Mesothelial cell of epicardium (in vitro differentiated cells): ENCODE data around the gene ITPRIPL1. TPM values are rescaled to one million over a fixed set of nuclear protein-coding genes. Genes with fewer than 3 reads are reported as not detected.

Source experiments
- DNase-seq, 2 experiments: peaks; one replicate each; pipeline ENCODE4 v3.0.0; 2021; ENCODE audit warnings: low spot score in 2 of 2; ENCODE audit not compliant: unreplicated experiment in 2 of 2
- H3K27ac Mint-ChIP-seq: 2 replicates; pipeline ENCODE4 v1.8.0; 2021; ENCODE audit warnings: mixed read lengths
- H3K27me3 Mint-ChIP-seq: 2 replicates; pipeline ENCODE4 v1.8.0; 2021; ENCODE audit warnings: low read depth, mixed read lengths
- H3K36me3 Mint-ChIP-seq: 2 replicates; pipeline ENCODE4 v1.8.0; 2021; ENCODE audit warnings: mixed read lengths
- H3K4me1 Mint-ChIP-seq: 2 replicates; pipeline ENCODE4 v1.8.0; 2021; ENCODE audit warnings: mixed read lengths
- H3K4me3 Mint-ChIP-seq: 2 replicates; pipeline ENCODE4 v1.8.0; 2021; ENCODE audit warnings: mild to moderate bottlenecking, moderate library complexity, mixed read lengths
- H3K9me3 Mint-ChIP-seq: 2 replicates; pipeline ENCODE4 v1.8.0; 2021; ENCODE audit warnings: mixed read lengths
- CTCF ChIP-seq: fragments of 200-600 bp; sonication (generic); IDR thresholded peaks from one replicate; pipeline ENCODE4 v1.5.0; 2021; ENCODE audit warnings: antibody characterized with exemption; ENCODE audit not compliant: unreplicated experiment
- total RNA-seq: library from RNA; stranded (reverse); gene quantifications from 3 replicates; pipeline ENCODE4 v1.2.1, GENCODE V29; 2021

The ITPRIPL1 gene
- total RNA-seq, 1 donor from 2014 or later = 8.9 TPM

- TF ChIP-seq CTCF = no peak
- H3K36me3 Mint-ChIP-seq = peaks cover 20% of the 10 kb centered on the region
- no peak for DNase-seq
- H3K27me3 Mint-ChIP-seq = peaks cover 9% of the 10 kb centered on the region
- H3K4me1 Mint-ChIP-seq = peaks cover 13% of the 10 kb centered on the region
- no peak overlapping the region for H3K4me3 Mint-ChIP-seq
- no peaks in the 10 kb centered on the region for H3K9me3 Mint-ChIP-seq
- H3K27ac Mint-ChIP-seq = no peak overlapping the region
These were observed 4.3 kb downstream of the ITPRIPL1 start for GRCh38 chr2:96329456-96329855.

GRCh38 chr2:96329874-96330273 lies 4.8 kb downstream of the ITPRIPL1 start:
- no peak for TF ChIP-seq CTCF
- peaks cover 4% of the 10 kb centered on the region for H3K27me3 Mint-ChIP-seq
- H3K4me3 Mint-ChIP-seq = no peak overlapping the region
- H3K27ac Mint-ChIP-seq = no peak overlapping the region
- H3K9me3 Mint-ChIP-seq = no peaks in the 10 kb centered on the region
- H3K36me3 Mint-ChIP-seq = peaks cover 20% of the 10 kb centered on the region
- peaks cover 18% of the 10 kb centered on the region for H3K4me1 Mint-ChIP-seq
- DNase-seq = no peak

GRCh38 chr2:96330407-96330806 lies 5.3 kb downstream of the ITPRIPL1 start:
- peaks cover 20% of the 10 kb centered on the region for H3K36me3 Mint-ChIP-seq
- no peak overlapping the region for H3K4me3 Mint-ChIP-seq
- no peak overlapping the region for H3K27ac Mint-ChIP-seq
- H3K9me3 Mint-ChIP-seq = no peaks in the 10 kb centered on the region
- no peak for TF ChIP-seq CTCF
- peaks cover 3% of the 10 kb centered on the region for H3K27me3 Mint-ChIP-seq
- no peak for DNase-seq
- peaks cover 18% of the 10 kb centered on the region for H3K4me1 Mint-ChIP-seq

GRCh38 chr2:96333708-96334107 lies 8.6 kb downstream of the ITPRIPL1 start:
- DNase-seq = no peak
- Mint-ChIP-seq H3K36me3 (no peaks in the 10 kb centered on the region), H3K27ac (peak overlapping the region; percentile 24), H3K4me1 (peaks cover 23% of the 10 kb centered on the region), H3K9me3 (no peaks in the 10 kb centered on the region), H3K4me3 (peak overlapping the region; percentile 78), H3K27me3 (no peaks in the 10 kb centered on the region)
- no peak for TF ChIP-seq CTCF

GRCh38 chr2:96336104-96336775 lies 11.1 kb downstream of the ITPRIPL1 start:
- H3K27me3 Mint-ChIP-seq = no peaks in the 10 kb centered on the region
- H3K4me3 Mint-ChIP-seq = peak overlapping the region; percentile 78
- peaks cover 2% of the 10 kb centered on the region for H3K36me3 Mint-ChIP-seq
- H3K4me1 Mint-ChIP-seq = peaks cover 17% of the 10 kb centered on the region
- no peaks in the 10 kb centered on the region for H3K9me3 Mint-ChIP-seq
- no peak for DNase-seq
- TF ChIP-seq CTCF = no peak
- peak overlapping the region; percentile 89 for H3K27ac Mint-ChIP-seq

GRCh38 chr2:96336873-96337272 lies 11.8 kb downstream of the ITPRIPL1 start:
- no peaks in the 10 kb centered on the region for H3K27me3 Mint-ChIP-seq
- H3K4me1 Mint-ChIP-seq = peaks cover 17% of the 10 kb centered on the region
- H3K9me3 Mint-ChIP-seq = no peaks in the 10 kb centered on the region
- H3K36me3 Mint-ChIP-seq = peaks cover 2% of the 10 kb centered on the region
- DNase-seq = no peak
- TF ChIP-seq CTCF = no peak
- H3K27ac Mint-ChIP-seq = peak overlapping the region; percentile 89
- H3K4me3 Mint-ChIP-seq = peak overlapping the region; percentile 78
